ENCODE data around the gene MYD88. TPM values are rescaled to one million over a fixed set of nuclear protein-coding genes. Genes with fewer than 3 reads are reported as not detected.
"Not testable (repeated sequence)": the region's sequence is repeated elsewhere in the genome, so short reads cannot be mapped to it uniquely, and the experiment has no call there.

Gene MYD88
- total RNA-seq, 1 donor from 2014 or later, result 31.1 TPM

- Mint-ChIP-seq H3K4me3 (no peak overlapping the region), H3K27me3 (no peaks in the 10 kb centered on the region), H3K4me1 (ENCODE audit: unreplicated experiment) (peaks cover 13% of the 10 kb centered on the region), H3K36me3 (no peaks in the 10 kb centered on the region), H3K9me3 (no peaks in the 10 kb centered on the region), H3K27ac (peak overlapping the region; percentile 99)
- DNase-seq (ENCODE audit: extremely low spot score, unreplicated experiment), result no peak
- TF ChIP-seq, protein P1, sequence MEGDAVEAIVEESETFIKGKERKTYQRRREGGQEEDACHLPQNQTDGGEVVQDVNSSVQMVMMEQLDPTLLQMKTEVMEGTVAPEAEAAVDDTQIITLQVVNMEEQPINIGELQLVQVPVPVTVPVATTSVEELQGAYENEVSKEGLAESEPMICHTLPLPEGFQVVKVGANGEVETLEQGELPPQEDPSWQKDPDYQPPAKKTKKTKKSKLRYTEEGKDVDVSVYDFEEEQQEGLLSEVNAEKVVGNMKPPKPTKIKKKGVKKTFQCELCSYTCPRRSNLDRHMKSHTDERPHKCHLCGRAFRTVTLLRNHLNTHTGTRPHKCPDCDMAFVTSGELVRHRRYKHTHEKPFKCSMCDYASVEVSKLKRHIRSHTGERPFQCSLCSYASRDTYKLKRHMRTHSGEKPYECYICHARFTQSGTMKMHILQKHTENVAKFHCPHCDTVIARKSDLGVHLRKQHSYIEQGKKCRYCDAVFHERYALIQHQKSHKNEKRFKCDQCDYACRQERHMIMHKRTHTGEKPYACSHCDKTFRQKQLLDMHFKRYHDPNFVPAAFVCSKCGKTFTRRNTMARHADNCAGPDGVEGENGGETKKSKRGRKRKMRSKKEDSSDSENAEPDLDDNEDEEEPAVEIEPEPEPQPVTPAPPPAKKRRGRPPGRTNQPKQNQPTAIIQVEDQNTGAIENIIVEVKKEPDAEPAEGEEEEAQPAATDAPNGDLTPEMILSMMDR (conservative IDR thresholded peaks at IDR 0.05), result no peak
Observed at GRCh38 chr3:38157117-38157516, 18.7 kb downstream of the MYD88 start.

DNA sequence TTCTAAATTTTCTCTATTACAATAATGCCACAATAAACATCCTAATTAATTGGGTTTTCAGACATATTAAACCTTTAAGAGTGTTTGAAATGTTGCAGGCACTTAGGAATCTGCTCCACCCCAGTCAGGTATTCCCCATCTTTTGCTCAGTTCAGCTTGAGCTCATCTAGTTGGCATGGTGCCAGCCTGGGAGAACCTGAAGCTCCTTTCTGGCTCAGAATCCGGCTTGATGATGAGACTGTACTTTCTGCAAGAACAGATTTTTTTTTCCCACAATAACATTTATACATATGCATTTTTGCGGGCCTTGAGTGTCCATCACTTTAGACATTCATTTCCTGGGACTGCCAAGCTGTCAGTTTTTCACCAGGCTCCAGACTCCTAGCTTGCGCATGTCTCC, 19.1 kb downstream of the MYD88 start:
- Mint-ChIP-seq H3K4me1 (ENCODE audit: unreplicated experiment) (peaks cover 13% of the 10 kb centered on the region), H3K4me3 (no peak overlapping the region), H3K9me3 (no peaks in the 10 kb centered on the region), H3K36me3 (no peaks in the 10 kb centered on the region), H3K27ac (peak overlapping the region; percentile 99), H3K27me3 (no peaks in the 10 kb centered on the region)
- TF ChIP-seq, protein P1 (conservative IDR thresholded peaks at IDR 0.05), result no peak
- no peak for DNase-seq (ENCODE audit: extremely low spot score, unreplicated experiment)

DNA sequence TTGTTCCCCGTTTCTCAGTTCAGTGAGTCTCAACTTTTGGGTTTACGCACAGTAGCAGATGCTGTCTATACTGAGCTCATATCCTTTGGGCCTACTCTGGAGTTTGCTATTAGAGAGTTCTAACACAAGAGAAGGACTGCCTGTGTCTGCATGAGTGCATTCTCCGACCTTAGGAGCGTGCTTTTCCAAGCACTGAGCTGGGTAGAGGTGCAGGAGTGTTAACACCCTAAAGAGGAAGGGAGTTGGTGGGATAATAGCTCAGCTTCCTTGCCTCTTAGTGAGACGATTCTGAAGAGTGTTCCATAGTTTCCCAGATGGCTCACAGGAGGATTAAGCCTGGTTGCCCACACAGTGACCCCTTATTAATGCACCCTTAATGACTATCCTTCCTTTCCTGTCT, 20.0 kb downstream of the MYD88 start:
- H3K27ac Mint-ChIP-seq, result peak overlapping the region; percentile 99
- H3K36me3 Mint-ChIP-seq, result no peaks in the 10 kb centered on the region
- H3K4me3 Mint-ChIP-seq, result no peak overlapping the region
- H3K4me1 Mint-ChIP-seq (ENCODE audit: unreplicated experiment), result peaks cover 13% of the 10 kb centered on the region
- TF ChIP-seq, protein P1 (conservative IDR thresholded peaks at IDR 0.05), result no peak
- no peaks in the 10 kb centered on the region for H3K9me3 Mint-ChIP-seq
- H3K27me3 Mint-ChIP-seq, result no peaks in the 10 kb centered on the region
- DNase-seq (ENCODE audit: extremely low spot score, unreplicated experiment), result no peak

- H3K36me3 Mint-ChIP-seq; H3K4me1 Mint-ChIP-seq (ENCODE audit: unreplicated experiment); DNase-seq (ENCODE audit: extremely low spot score, unreplicated experiment); H3K9me3 Mint-ChIP-seq; H3K4me3 Mint-ChIP-seq; H3K27me3 Mint-ChIP-seq; H3K27ac Mint-ChIP-seq: not testable (repeated sequence)
Observed at GRCh38 chr3:38160704-38161103, 22.2 kb downstream of the MYD88 start.

DNA sequence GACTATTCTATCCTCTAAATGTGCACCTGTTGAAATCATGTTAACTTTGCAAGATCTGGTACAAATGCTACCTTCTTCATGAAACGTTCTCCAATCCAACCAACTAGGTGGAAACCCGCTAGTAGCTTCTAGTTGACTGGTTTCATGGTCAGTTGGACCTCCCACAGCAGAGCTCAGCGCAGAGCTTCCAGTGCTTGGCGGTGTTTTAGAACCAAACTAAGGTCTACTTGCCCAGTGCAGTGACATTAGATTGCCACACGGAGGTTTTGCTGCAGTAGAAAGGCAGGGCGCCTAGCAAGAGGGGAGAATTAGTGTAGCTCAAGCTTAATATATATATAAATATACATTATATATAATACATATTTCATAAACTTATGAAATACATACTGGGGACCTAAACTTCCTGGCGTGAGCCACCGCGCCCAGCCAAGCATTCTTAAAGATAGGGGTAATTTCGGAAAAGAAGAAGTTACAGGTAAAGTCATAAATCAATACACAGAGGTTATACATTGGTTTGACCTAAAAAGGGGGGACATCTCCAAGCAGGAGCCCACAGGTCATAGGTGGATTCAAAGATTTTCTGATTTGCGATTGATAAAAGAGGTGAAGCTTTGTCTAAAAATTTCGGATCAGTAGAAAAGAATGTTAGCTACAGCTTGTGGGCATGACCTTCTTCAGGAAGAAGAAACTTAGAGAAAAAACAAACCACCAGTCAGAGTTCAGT, 24.8 kb downstream of the MYD88 start:
- H3K9me3 Mint-ChIP-seq, result no peaks in the 10 kb centered on the region
- peak overlapping the region; percentile 20 for H3K4me3 Mint-ChIP-seq
- peaks cover 6% of the 10 kb centered on the region for H3K4me1 Mint-ChIP-seq (ENCODE audit: unreplicated experiment)
- no peak for DNase-seq (ENCODE audit: extremely low spot score, unreplicated experiment)
- TF ChIP-seq, protein P1 (conservative IDR thresholded peaks at IDR 0.05), result peak; percentile 41
- H3K36me3 Mint-ChIP-seq, result peaks cover 9% of the 10 kb centered on the region
- H3K27ac Mint-ChIP-seq, result peak overlapping the region; percentile 84
- H3K27me3 Mint-ChIP-seq, result no peaks in the 10 kb centered on the region

DNA sequence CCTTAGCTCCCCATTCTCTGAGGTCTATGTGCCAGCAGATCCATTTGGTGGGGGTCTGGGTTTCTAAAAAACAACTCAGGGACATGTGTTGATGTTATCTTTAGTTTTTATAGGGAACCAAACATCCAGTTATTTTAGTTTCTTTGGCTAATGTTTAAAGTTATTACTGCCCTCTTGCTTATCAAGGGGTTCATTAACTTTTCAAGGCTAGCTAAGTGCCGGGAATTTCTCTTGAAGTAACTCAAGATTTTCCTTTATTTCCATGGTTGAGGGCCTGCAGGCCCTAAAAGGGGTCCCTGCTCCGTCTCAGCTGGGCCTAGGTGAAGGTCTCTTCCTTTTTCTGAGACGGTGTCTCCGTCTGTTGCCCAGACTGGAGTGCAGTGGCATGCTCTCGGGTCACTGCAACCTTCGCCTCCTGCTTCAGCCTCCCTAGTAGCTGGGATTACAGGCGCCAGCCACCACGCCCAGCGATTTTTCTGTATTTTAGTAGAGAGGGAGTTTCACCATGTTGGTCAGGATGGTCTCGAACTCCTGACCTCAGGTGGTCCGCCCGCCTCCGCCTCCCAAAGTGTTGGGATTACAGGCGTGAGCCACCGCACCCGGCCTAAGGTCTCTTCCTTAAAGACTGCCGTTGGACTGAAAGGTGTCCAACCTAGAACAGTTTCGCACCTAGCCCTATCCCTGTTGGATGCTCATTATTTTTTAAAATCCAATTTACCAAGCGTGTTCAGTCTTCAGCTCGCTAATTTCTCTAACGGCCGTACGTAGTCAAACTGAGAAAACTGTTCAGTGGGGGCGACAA, 25.6 kb downstream of the MYD88 start:
- H3K27me3 Mint-ChIP-seq, result no peaks in the 10 kb centered on the region
- H3K36me3 Mint-ChIP-seq, result peaks cover 9% of the 10 kb centered on the region
- no peak for DNase-seq (ENCODE audit: extremely low spot score, unreplicated experiment)
- no peaks in the 10 kb centered on the region for H3K9me3 Mint-ChIP-seq
- peak overlapping the region; percentile 98 for H3K4me3 Mint-ChIP-seq
- TF ChIP-seq, protein P1 (conservative IDR thresholded peaks at IDR 0.05), result no peak
- peaks cover 11% of the 10 kb centered on the region for H3K4me1 Mint-ChIP-seq (ENCODE audit: unreplicated experiment)
- peak overlapping the region; percentile 100 for H3K27ac Mint-ChIP-seq

All from type B pancreatic cell (in vitro differentiated cells).